Activated T-cell treated with anti-CD3 and anti-CD28 coated beads, Interleukin-2, amount 50 U/mL, for 72 hours (primary cell): ENCODE measurements around the gene IFNGR2. TPM values are rescaled to one million over a fixed set of nuclear protein-coding genes. Genes with fewer than 3 reads are reported as not detected.
"Not testable (repeated sequence)": the region's sequence is repeated elsewhere in the genome, so short reads cannot be mapped to it uniquely, and the experiment has no call there.

Source experiments
- ATAC-seq, 2 donors: fragments of 150-1000 bp; cut with Tn5 transposase; replicated peaks in 1 of 2; 2 replicates each; pipeline ENCODE4 v1.10.0; 2021; ENCODE audit warnings: moderate library complexity in 2 of 2, mild to moderate bottlenecking in 1 of 2
- DNase-seq, 2 donors: peaks; one replicate each; pipeline ENCODE4 v3.0.0; 2021 to 2022; ENCODE audit warnings: mixed read lengths in 1 of 2
- H3K27ac Mint-ChIP-seq: one replicate; pipeline ENCODE4 v1.8.0; 2022; ENCODE audit warnings: mild to moderate bottlenecking, moderate library complexity, mixed read lengths
- H3K27me3 Mint-ChIP-seq: one replicate; pipeline ENCODE4 v1.8.0; 2022; ENCODE audit warnings: low read depth, mixed read lengths
- H3K36me3 Mint-ChIP-seq, 2 donors: one replicate each; pipeline ENCODE4 v1.8.0; 2022; ENCODE audit warnings: mixed read lengths in 2 of 2, mild to moderate bottlenecking in 1 of 2; ENCODE audit not compliant: insufficient read depth in 2 of 2
- H3K4me1 Mint-ChIP-seq: one replicate; pipeline ENCODE4 v1.8.0; 2022; ENCODE audit warnings: low read depth, mixed read lengths
- H3K4me3 Mint-ChIP-seq, 2 donors: one replicate each; pipeline ENCODE4 v1.8.0; 2022; ENCODE audit warnings: mild to moderate bottlenecking in 2 of 2, mixed read lengths in 2 of 2, moderate library complexity in 2 of 2
- H3K9me3 Mint-ChIP-seq, 2 donors: one replicate each; pipeline ENCODE4 v1.8.0; 2022; ENCODE audit warnings: mixed read lengths in 2 of 2
- total RNA-seq, 2 donors: library from RNA; stranded (reverse); gene quantifications; one replicate each; pipeline ENCODE4 v1.2.3, GENCODE V29; 2022

The IFNGR2 gene
- total RNA-seq: 10 to 100 TPM; 25.2 to 34.6 TPM

DNA sequence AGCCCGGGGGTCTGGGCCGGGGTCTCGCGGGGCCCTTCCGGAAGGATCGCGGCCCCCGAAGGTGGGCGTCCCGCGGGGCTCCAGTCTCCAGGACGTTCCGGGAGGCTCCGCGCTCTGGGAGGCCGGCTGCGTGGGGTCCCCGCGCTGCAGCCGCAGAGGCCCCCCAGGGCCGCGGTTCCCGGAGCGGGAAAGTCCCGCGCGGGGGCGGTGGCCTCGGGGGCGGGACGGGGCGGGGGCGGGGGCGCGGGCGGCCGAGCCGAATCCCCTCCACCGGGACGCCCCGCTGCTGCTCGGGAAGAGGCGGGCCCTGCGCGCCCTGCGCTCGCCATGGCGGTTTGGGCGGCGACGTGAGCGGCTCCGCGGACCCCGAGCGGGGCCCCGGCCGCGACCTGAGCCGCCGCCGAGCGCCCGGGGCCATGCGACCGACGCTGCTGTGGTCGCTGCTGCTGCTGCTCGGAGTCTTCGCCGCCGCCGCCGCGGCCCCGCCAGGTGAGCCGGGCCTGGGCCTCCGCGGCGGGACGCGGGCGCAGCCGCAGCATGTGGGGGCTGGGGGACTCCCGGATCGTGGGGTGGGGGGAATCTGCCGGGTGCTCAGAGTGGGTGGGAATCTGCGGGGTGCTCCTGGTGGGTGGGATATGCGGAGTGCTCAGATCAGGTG, at the start of gene IFNGR2:
IFNGR2 (plus strand) TSS at position 286 of the 658 bp plus-strand sequence; CDS start at position 417, 131 bp downstream.
- Mint-ChIP-seq H3K36me3 (peaks cover 5 to 7% of the 10 kb centered on the region in 2 donors), H3K4me1 (peaks cover 43% of the 10 kb centered on the region)

DNA sequence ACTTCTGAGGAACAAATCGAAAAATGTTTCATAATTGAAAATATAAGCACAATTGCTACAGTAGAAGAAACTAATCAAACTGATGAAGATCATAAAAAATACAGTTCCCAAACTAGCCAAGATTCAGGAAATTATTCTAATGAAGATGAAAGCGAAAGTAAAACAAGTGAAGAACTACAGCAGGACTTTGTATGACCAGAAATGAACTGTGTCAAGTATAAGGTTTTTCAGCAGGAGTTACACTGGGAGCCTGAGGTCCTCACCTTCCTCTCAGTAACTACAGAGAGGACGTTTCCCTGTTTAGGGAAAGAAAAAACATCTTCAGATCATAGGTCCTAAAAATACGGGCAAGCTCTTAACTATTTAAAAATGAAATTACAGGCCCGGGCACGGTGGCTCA, 47.9 kb upstream of the IFNGR2 start:
- Mint-ChIP-seq H3K4me1 (peaks cover 5% of the 10 kb centered on the region), H3K27ac (peak overlapping the region; percentile 79), H3K36me3 (peaks cover 1 to 6% of the 10 kb centered on the region in 2 donors), H3K27me3 (no peaks in the 10 kb centered on the region), H3K4me3 (no peak overlapping the region), H3K9me3 (no peaks in the 10 kb centered on the region)
- DNase-seq (no peak), ATAC-seq (no peak)

More for the DNA sequence above, at the start of gene IFNGR2:
- Mint-ChIP-seq H3K4me3 (peak within 1 kb of the TSS; percentile 96 to 98), H3K27me3 (peaks cover 6% of the 10 kb centered on the region), H3K9me3 (peaks cover 0 to 1% of the 10 kb centered on the region in 2 donors), H3K27ac (peak within 1 kb of the TSS; percentile 88)
- DNase-seq: peak; percentile 46 to 54
- peak; percentile 61 to 63 for ATAC-seq

- Mint-ChIP-seq H3K27me3 (no peaks in the 10 kb centered on the region), H3K4me3 (no peak overlapping the region)
- ATAC-seq: no peak
Observed at GRCh38 chr21:33355996-33356395, 47.2 kb upstream of the IFNGR2 start.

DNA sequence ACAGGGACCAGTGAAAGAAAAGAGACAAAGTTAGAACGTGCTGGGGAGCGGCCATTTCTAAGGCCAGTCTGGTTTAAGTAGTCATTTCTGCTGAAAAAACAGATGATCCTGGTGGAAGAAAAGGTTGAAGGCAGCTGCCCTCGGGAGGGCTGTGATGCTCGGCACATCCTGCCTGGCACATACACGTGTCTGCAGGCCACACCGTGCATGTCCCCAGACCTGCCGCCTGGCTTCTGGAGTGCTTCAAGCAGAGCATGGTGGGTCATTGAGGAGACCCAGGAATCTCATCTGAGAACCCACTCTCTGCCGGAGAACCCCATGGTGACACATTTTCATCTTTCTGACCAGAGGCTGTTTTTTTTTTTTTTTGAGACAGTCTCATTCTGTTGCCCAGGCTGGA, 46.0 kb upstream of the IFNGR2 start:
- Mint-ChIP-seq H3K4me3 (no peak overlapping the region), H3K4me1 (peaks cover 23% of the 10 kb centered on the region), H3K9me3 (no peaks in the 10 kb centered on the region), H3K27me3 (no peaks in the 10 kb centered on the region), H3K27ac (no peak overlapping the region), H3K36me3 (peaks cover 1 to 6% of the 10 kb centered on the region in 2 donors)
- ATAC-seq: no peak
- no peak for DNase-seq

More at GRCh38 chr21:33355996-33356395, 47.2 kb upstream of the IFNGR2 start:
- H3K36me3 Mint-ChIP-seq: peaks cover 1 to 6% of the 10 kb centered on the region in 2 donors
- H3K27ac Mint-ChIP-seq: peak overlapping the region; percentile 79
- no peak for DNase-seq
- peaks cover 11% of the 10 kb centered on the region for H3K4me1 Mint-ChIP-seq
- no peaks in the 10 kb centered on the region for H3K9me3 Mint-ChIP-seq

- Mint-ChIP-seq H3K36me3 (peaks cover 0 to 4% of the 10 kb centered on the region in 2 donors), H3K9me3 (no peaks in the 10 kb centered on the region), H3K4me3 (no peak overlapping the region), H3K4me1 (peaks cover 28% of the 10 kb centered on the region), H3K27ac (no peak overlapping the region), H3K27me3 (no peaks in the 10 kb centered on the region)
- DNase-seq: no peak
- no peak for ATAC-seq
Observed at GRCh38 chr21:33359446-33359845, 43.8 kb upstream of the IFNGR2 start.

DNA sequence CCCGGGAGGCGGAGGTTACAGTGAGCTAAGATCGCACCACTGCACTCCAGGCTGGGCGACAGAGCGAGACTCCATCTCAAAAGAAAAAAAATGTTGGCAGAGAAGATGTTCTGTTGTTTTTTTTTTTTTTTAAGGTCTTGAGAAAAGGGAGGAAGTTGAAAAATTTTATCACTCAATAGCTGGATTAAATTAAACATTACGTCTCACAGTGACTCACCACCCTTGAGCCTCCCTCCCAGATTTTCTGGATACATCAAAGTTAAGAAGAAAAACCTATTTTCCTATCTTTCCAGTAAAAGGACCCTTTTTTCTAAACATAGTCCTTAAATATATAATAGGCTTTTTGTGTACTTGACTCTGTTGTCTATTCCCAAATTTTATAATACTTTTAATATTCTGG, 42.9 kb upstream of the IFNGR2 start:
- no peak for DNase-seq
- H3K27ac Mint-ChIP-seq: no peak overlapping the region
- H3K4me1 Mint-ChIP-seq: peaks cover 25% of the 10 kb centered on the region
- no peak for ATAC-seq
- peaks cover 0 to 4% of the 10 kb centered on the region in 2 donors for H3K36me3 Mint-ChIP-seq
- no peaks in the 10 kb centered on the region for H3K9me3 Mint-ChIP-seq
- H3K27me3 Mint-ChIP-seq: no peaks in the 10 kb centered on the region
- H3K4me3 Mint-ChIP-seq: no peak overlapping the region

DNA sequence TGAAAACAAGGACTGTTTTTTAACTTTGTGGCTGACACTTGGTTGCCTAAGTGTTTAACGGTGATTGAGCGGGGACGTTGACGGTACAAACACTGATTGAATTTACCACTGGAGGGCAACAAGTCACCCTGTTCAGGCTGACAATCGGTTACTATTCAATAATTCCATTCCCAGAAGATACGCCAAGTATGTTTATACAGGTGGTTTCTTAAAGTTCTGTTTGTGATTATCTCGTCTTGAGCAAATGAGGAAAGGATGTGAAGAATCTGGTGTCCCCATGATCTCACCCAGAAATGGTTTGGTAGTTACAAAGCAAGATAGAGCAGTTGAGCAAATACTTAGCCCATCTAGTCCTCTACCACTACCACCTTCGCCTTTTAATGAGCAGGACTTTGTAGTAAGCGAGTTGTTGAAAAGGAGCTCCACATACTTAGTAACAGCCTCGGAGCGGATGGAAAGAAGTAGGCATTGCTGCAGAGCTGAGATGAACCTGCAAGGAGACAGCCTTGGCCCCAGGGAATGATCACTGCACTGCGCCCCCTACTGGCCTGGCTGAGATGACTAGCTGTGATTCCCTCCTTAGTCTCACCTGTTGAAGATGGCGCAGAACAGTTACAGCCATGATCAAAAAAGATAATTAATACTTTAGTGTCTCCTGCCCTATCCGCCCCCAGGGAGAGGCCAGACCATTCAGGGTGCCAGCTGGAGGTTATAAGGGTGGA, 42.2 kb upstream of the IFNGR2 start:
- Mint-ChIP-seq H3K27me3 (no peaks in the 10 kb centered on the region), H3K9me3 (peaks cover 0 to 1% of the 10 kb centered on the region in 2 donors), H3K4me3 (peak overlapping the region; percentile 79 to 82), H3K36me3 (peaks cover 0 to 5% of the 10 kb centered on the region in 2 donors), H3K4me1 (peaks cover 23% of the 10 kb centered on the region), H3K27ac (peak overlapping the region; percentile 38)
- ATAC-seq (peak; percentile 81 to 82), DNase-seq (peak; percentile 80 to 90)

GRCh38 chr21:33362044-33362555, 41.1 kb upstream of the IFNGR2 start:
- Mint-ChIP-seq H3K27ac (peak overlapping the region; percentile 88), H3K9me3 (peaks cover 4 to 5% of the 10 kb centered on the region in 2 donors), H3K4me1 (peaks cover 23% of the 10 kb centered on the region), H3K27me3 (no peaks in the 10 kb centered on the region), H3K36me3 (peaks cover 6 to 9% of the 10 kb centered on the region in 2 donors), H3K4me3 (peak overlapping the region; percentile 79 to 82)
- DNase-seq (peak; percentile 56 to 61), ATAC-seq (peak; percentile 75 to 82)

DNA sequence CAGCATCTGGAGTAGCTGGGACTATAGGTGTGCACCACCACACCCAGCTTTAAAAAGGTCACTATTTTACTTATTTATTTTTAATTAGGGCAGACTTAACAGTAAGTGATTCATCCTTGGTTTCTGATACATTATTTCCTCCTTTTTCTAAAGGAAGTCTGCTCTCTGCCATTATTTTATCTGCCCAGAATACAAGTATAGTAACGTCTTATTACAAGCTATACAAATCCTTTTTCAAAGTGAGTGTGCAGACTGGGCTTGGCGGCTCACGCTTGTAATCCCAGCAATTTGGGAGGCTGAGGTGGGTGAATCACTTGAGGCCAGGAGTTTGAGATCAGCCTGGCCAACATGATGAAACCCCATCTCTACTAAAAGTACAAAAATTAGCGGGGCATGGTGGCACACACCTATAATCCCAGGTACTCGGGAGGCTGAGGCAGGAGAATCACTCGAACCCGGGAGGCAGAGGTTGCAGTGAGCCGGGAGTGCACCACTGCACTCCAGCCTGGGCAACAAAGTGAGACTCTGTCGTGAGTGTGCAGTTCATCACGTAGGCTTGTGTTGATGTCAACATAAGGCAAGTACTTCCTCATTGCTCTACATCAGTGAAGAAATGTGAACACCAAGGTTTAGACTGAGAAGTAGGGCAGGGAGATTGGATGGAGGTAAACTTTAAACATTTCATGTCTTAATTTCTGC, 39.2 kb upstream of the IFNGR2 start:
- peak overlapping the region; percentile 42 for H3K27ac Mint-ChIP-seq
- H3K36me3 Mint-ChIP-seq: peaks cover 18 to 20% of the 10 kb centered on the region in 2 donors
- H3K4me3 Mint-ChIP-seq, DNase-seq, H3K27me3 Mint-ChIP-seq, ATAC-seq: not testable (repeated sequence)
- peaks cover 10 to 13% of the 10 kb centered on the region in 2 donors for H3K9me3 Mint-ChIP-seq
- H3K4me1 Mint-ChIP-seq: peaks cover 23% of the 10 kb centered on the region

DNA sequence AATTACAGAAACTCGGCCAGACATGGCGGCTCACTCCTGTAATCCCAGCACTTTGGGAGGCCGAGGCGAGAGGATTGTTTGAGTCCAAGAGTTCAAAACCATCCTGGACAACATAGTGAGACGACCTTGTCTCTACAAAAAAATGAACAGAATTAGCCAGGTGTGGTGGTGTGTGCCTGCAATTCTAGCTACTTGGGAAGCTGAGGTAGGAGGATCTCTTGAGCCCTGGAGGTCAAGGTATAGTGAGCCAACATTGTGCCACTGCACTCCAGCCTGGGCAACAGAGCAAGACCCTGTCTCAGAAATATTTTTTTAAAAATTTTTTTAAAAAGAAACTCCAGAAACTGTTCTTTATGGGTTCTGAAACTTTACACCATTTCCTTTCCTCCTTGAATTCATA, 38.4 kb upstream of the IFNGR2 start:
- H3K4me3 Mint-ChIP-seq: no peak overlapping the region
- H3K9me3 Mint-ChIP-seq: peaks cover 10 to 13% of the 10 kb centered on the region in 2 donors
- no peak for ATAC-seq
- peaks cover 23% of the 10 kb centered on the region for H3K4me1 Mint-ChIP-seq
- peaks cover 18 to 23% of the 10 kb centered on the region in 2 donors for H3K36me3 Mint-ChIP-seq
- DNase-seq: no peak
- no peak overlapping the region for H3K27ac Mint-ChIP-seq
- H3K27me3 Mint-ChIP-seq: no peaks in the 10 kb centered on the region

DNA sequence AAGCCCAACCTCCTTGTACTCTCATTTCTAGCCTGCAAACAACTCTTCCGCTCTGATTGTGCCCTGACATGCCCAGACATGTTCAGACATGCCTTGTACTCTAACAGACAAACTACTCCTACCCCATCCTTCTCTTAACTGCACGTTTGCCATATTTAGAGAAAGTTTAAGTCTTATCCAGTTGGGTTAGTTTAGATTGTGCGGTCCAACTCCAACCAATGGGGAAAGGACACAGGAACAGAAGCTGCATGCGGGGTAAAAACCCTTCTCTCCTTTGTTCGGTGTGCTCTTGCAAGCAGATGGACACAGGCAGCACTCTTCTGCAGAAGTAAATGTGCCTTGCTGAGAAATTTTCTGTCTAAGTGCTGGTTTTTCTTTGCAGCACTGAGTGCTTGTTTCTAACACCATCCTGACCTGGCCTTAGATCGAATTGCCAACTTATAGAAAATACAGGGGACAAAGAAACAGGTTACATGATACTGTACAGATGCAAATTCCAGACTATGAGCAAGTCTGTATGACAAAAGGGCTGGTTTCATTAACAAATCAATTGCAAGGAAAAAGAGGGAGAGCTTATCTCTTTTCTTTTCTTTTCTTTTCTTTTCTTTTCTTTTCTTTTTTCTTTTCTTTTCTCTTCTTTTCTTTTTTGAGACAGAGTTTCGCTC, 35.8 kb upstream of the IFNGR2 start:
- H3K9me3 Mint-ChIP-seq: peaks cover 10 to 13% of the 10 kb centered on the region in 2 donors
- peak in 1 of 2 donors; percentile 36 for DNase-seq
- peak overlapping the region; percentile 0 for H3K27ac Mint-ChIP-seq
- no peak overlapping the region for H3K4me3 Mint-ChIP-seq
- H3K27me3 Mint-ChIP-seq: no peaks in the 10 kb centered on the region
- ATAC-seq: peak in 1 of 2 donors; percentile 39
- H3K36me3 Mint-ChIP-seq: peaks cover 22 to 24% of the 10 kb centered on the region in 2 donors
- H3K4me1 Mint-ChIP-seq: peaks cover 5% of the 10 kb centered on the region

DNA sequence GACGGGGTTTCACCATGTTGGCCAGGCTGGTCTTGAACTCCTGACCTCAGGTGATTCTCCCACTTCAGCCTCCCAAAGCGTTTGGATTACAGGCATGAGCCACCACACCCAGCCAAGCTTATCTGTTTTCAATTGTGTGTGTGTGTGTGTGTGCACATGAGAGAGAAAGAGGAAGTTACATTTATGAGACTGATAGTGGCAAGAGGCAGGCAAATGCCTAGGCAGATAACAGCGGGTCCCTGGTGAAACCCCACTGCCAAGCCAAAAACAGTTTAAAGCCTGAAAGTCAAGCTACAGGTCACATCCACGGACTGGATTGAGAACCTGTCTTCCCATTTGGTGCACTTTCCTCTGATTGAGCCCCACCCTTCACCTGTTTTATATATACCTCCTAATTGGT, 35.1 kb upstream of the IFNGR2 start:
- ATAC-seq (no peak), DNase-seq (no peak)
- H3K36me3 Mint-ChIP-seq: peaks cover 22 to 24% of the 10 kb centered on the region in 2 donors
- H3K9me3 Mint-ChIP-seq: peaks cover 10 to 13% of the 10 kb centered on the region in 2 donors
- no peaks in the 10 kb centered on the region for H3K27me3 Mint-ChIP-seq
- no peaks in the 10 kb centered on the region for H3K4me1 Mint-ChIP-seq
- no peak overlapping the region for H3K4me3 Mint-ChIP-seq
- peak overlapping the region; percentile 57 for H3K27ac Mint-ChIP-seq
